Measurements from ENCODE around the gene EGR1.

EGR1 gene

GRCh38 chr5:138439477-138440158 lies 25.7 kb upstream of the EGR1 start:
- Histone ChIP-seq H3K4me3 (peak overlapping the region; percentile 80), H3K27ac (peak overlapping the region in 1 of 2 donors; percentile 40)
- TF ChIP-seq CTCF (IDR thresholded peaks at IDR 0.05): no peak
- DNase-seq (ENCODE audit: low spot score): no peak

- no peak for DNase-seq (ENCODE audit: low spot score)
- Histone ChIP-seq H3K4me3 (no peak overlapping the region), H3K27ac (peak overlapping the region in 1 of 2 donors; percentile 40)
- no peak for TF ChIP-seq CTCF (IDR thresholded peaks at IDR 0.05)
Measured at GRCh38 chr5:138440159-138441073, 24.9 kb upstream of the EGR1 start.

- DNase-seq (ENCODE audit: low spot score): no peak
- no peak overlapping the region for H3K27ac ChIP-seq
- H3K4me3 ChIP-seq: no peak overlapping the region
- no peak for TF ChIP-seq CTCF (IDR thresholded peaks at IDR 0.05)
Measured at GRCh38 chr5:138441221-138441620, 24.1 kb upstream of the EGR1 start.

- DNase-seq (ENCODE audit: low spot score): no peak
- Histone ChIP-seq H3K27ac (no peak overlapping the region), H3K4me3 (no peak overlapping the region)
- TF ChIP-seq CTCF (IDR thresholded peaks at IDR 0.05): no peak
Measured at GRCh38 chr5:138444078-138444773, 21.1 kb upstream of the EGR1 start.

- TF ChIP-seq CTCF (IDR thresholded peaks at IDR 0.05): no peak
- no peak overlapping the region for H3K27ac ChIP-seq
- DNase-seq (ENCODE audit: low spot score): no peak
- no peak overlapping the region for H3K4me3 ChIP-seq
Measured at GRCh38 chr5:138444774-138445546, 20.3 kb upstream of the EGR1 start.

GRCh38 chr5:138445547-138446271 lies 19.6 kb upstream of the EGR1 start:
- TF ChIP-seq CTCF (IDR thresholded peaks at IDR 0.05): no peak
- no peak overlapping the region for H3K4me3 ChIP-seq
- H3K27ac ChIP-seq: no peak overlapping the region
- no peak for DNase-seq (ENCODE audit: low spot score)

All from coronary artery (tissue), 2 donors.